Measurements from ENCODE around the gene HAPLN2.
"Not testable (repeated sequence)": the region's sequence is repeated elsewhere in the genome, so short reads cannot be mapped to it uniquely, and the experiment has no call there.

The HAPLN2 gene

GRCh38 chr1:156592158-156592909 lies 26.9 kb upstream of the HAPLN2 start:
- peak; percentile 14 to 18 for DNase-seq

GRCh38 chr1:156592910-156593660 lies 26.1 kb upstream of the HAPLN2 start:
- no peak for DNase-seq

- no peak for DNase-seq
Measured at GRCh38 chr1:156593661-156593989, 25.6 kb upstream of the HAPLN2 start.

- DNase-seq = no peak
Measured at GRCh38 chr1:156594190-156594589, 25.0 kb upstream of the HAPLN2 start.

GRCh38 chr1:156595016-156595415 lies 24.2 kb upstream of the HAPLN2 start:
- no peak for DNase-seq

- no peak for DNase-seq
Measured at GRCh38 chr1:156596426-156596825, 22.8 kb upstream of the HAPLN2 start.

- DNase-seq = no peak
Measured at GRCh38 chr1:156598125-156598524, 21.1 kb upstream of the HAPLN2 start.

- DNase-seq = no peak
Measured at GRCh38 chr1:156598731-156599432, 20.3 kb upstream of the HAPLN2 start.

GRCh38 chr1:156599811-156600210 lies 19.4 kb upstream of the HAPLN2 start:
- no peak for DNase-seq

- peak; percentile 29 to 32 for DNase-seq
Measured at GRCh38 chr1:156600733-156601121, 18.5 kb upstream of the HAPLN2 start.

GRCh38 chr1:156601122-156601830 lies 17.9 kb upstream of the HAPLN2 start, which contains the start of gene GPATCH4:
GPATCH4 (minus strand) TSS chr1:156601479.
- DNase-seq = peak; percentile 82 to 87

GRCh38 chr1:156601892-156602291 lies 17.3 kb upstream of the HAPLN2 start:
- DNase-seq = peak; percentile 16 to 17

- peak in 1 of 2 experiments; percentile 22 for DNase-seq
Measured at GRCh38 chr1:156602557-156602993, 16.6 kb upstream of the HAPLN2 start.

GRCh38 chr1:156607344-156607743 lies 11.9 kb upstream of the HAPLN2 start:
- DNase-seq = not testable (repeated sequence)

GRCh38 chr1:156608036-156608674 lies 11.1 kb upstream of the HAPLN2 start:
- peak; percentile 48 to 66 for DNase-seq

GRCh38 chr1:156608981-156609380 lies 10.2 kb upstream of the HAPLN2 start:
- peak; percentile 59 to 70 for DNase-seq

- not testable (repeated sequence) for DNase-seq
Measured at GRCh38 chr1:156610072-156610471, 9.1 kb upstream of the HAPLN2 start.

- no peak for DNase-seq
Measured at GRCh38 chr1:156612666-156613065, 6.5 kb upstream of the HAPLN2 start.

GRCh38 chr1:156615946-156616345 lies 3.3 kb upstream of the HAPLN2 start:
- DNase-seq = no peak

- no peak for DNase-seq
Measured at GRCh38 chr1:156616463-156616862, 2.8 kb upstream of the HAPLN2 start.

GRCh38 chr1:156619582-156619955 lies 354 bp downstream of the HAPLN2 start:
- DNase-seq = no peak

- DNase-seq = no peak
Measured at GRCh38 chr1:156622581-156623297, 3.5 kb downstream of the HAPLN2 start.

All from activated CD4-positive, alpha-beta T cell treated with anti-CD3 and anti-CD28 coated beads, Interleukin-2, amount 50 U/mL, for 48 hours (primary cell).